Thyroid gland (tissue), 4 donors: ENCODE data around the gene PRKCA. TPM values are rescaled to one million over a fixed set of nuclear protein-coding genes. Genes with fewer than 3 reads are reported as not detected.

ENCODE experiments used
- DNase-seq, 2 donors: peaks; one replicate each; pipeline ENCODE4 v3.0.0-alpha.2; 2019
- H3K27ac ChIP-seq, 3 donors: fragments of 200-600 bp; sonication (generic); 1 replicate in 2 of 3; 2 replicates in 1 of 3; pipeline ENCODE4 v1.5.1; 2016 to 2019; ENCODE audit warnings: mild to moderate bottlenecking in 1 of 3, moderate library complexity in 1 of 3
- H3K27me3 ChIP-seq: fragments of 200-600 bp; sonication (generic); one replicate; pipeline ENCODE4 v1.5.1; 2019
- H3K36me3 ChIP-seq, 2 donors: fragments of 200-600 bp; sonication (generic); one replicate each; pipeline ENCODE4 v1.5.1; 2016 to 2019
- H3K4me1 ChIP-seq, 2 donors: fragments of 200-600 bp; sonication (generic); one replicate each; pipeline ENCODE4 v1.5.1; 2017 to 2019
- H3K4me3 ChIP-seq, 3 donors: fragments of 200-600 bp; sonication (generic); replicated peaks in 1 of 3; 1 replicate in 2 of 3; 2 replicates in 1 of 3; pipeline ENCODE4 v1.5.1; 2016; ENCODE audit warnings: mild to moderate bottlenecking in 1 of 3
- H3K9me3 ChIP-seq: fragments of 200-600 bp; sonication (generic); one replicate; pipeline ENCODE4 v1.5.1; 2017
- POLR2A ChIP-seq, 2 donors: fragments of 450-650 bp; IDR thresholded peaks; one replicate each; pipeline ENCODE4 v1.6.1; 2017; ENCODE audit warnings: antibody characterized with exemption in 2 of 2, mild to moderate bottlenecking in 2 of 2, moderate library complexity in 1 of 2
- WGBS, 2 donors: methylation state at CpG; one replicate each; pipeline ENCODE4 v1.1.5; 2017; 5-methylcytosine and 5-hydroxymethylcytosine counted together
- intact Hi-C: fragments of 100-400 bp; cut with DNase I; formaldehyde crosslinking; loops from one replicate; pipeline ENCODE4 v1.15.1; 2023
- total RNA-seq, 4 donors: library from RNA; depleted of rRNA; stranded (reverse); fragments of >200 nt; gene quantifications; one replicate each; pipeline ENCODE4 v1.2.3, GENCODE V29; 2016
- TF ChIP-seq, protein P1 (sequence below), 6 experiments: fragments of 200-600 bp in 3 of 6; fragments of 450-650 bp in 3 of 6; sonication (generic) in 3 of 6; IDR thresholded peaks; one replicate each; pipeline ENCODE4 v1.5.1; 2016 to 2019; ENCODE audit warnings: antibody characterized with exemption in 6 of 6, mild to moderate bottlenecking in 2 of 6, inconsistent platforms in 1 of 6, moderate library complexity in 1 of 6

The PRKCA gene
- total RNA-seq, 4 donors from 2014 or later = 6.7 to 24.2 (median 15.3) TPM

DNA sequence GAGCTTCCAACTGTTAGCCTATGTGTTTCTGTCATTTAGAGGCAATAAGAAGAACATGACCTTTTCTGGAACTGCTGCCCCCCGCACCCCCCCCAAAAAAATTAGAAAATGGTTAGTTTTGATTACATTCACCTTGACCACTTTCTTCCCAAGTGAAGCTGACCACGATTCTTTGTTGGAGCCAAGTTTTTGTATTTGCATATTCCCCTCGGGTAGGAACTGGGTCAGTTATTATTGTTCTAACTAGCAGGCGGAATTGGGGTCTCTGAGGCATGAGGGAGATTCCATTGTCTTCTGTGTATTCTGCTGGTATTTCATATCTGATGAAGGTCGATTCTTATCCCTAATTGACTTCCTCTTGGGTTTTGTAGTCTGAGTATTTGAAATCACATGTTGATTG is 231.6 kb downstream of the PRKCA start:
- TF ChIP-seq POLR2A (IDR thresholded peaks at IDR 0.05) = no peak
- TF ChIP-seq, protein P1, sequence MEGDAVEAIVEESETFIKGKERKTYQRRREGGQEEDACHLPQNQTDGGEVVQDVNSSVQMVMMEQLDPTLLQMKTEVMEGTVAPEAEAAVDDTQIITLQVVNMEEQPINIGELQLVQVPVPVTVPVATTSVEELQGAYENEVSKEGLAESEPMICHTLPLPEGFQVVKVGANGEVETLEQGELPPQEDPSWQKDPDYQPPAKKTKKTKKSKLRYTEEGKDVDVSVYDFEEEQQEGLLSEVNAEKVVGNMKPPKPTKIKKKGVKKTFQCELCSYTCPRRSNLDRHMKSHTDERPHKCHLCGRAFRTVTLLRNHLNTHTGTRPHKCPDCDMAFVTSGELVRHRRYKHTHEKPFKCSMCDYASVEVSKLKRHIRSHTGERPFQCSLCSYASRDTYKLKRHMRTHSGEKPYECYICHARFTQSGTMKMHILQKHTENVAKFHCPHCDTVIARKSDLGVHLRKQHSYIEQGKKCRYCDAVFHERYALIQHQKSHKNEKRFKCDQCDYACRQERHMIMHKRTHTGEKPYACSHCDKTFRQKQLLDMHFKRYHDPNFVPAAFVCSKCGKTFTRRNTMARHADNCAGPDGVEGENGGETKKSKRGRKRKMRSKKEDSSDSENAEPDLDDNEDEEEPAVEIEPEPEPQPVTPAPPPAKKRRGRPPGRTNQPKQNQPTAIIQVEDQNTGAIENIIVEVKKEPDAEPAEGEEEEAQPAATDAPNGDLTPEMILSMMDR (IDR thresholded peaks at IDR 0.05) = no peak
- H3K4me3 ChIP-seq = no peak overlapping the region
- H3K4me1 ChIP-seq = peaks cover 0 to 5% of the 10 kb centered on the region in 2 donors

DNA sequence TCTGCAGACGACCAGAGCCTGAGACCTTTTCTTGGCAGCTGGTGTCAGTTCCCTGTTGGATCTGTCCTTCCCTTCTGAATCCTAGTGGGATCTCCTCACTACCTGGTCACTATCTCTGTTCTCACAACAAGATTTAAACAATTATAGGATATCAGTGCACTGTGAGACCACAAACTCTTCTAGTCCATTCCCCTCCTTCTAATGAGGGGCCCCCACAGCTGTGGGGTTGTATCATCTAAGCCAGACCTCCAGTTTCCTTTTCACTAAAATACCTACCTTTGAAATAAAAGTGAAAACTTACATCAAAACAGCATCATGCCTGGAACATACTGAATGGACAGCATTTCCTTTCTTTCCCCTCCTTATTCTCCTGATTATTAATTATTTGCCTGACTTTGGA is 233.2 kb downstream of the PRKCA start:
- Histone ChIP-seq H3K27me3 (no peaks in the 10 kb centered on the region), H3K36me3 (no peaks in the 10 kb centered on the region), H3K27ac (no peak overlapping the region), H3K4me3 (no peak overlapping the region), H3K4me1 (peaks cover 0 to 5% of the 10 kb centered on the region in 2 donors), H3K9me3 (no peaks in the 10 kb centered on the region)
- intact Hi-C loops = no loop called here
- 60 to 63% methylated on average over 1 of the region's 1 CpG for WGBS, 2 donors
- TF ChIP-seq, protein P1 (IDR thresholded peaks at IDR 0.05) = no peak
- no peak for TF ChIP-seq POLR2A (IDR thresholded peaks at IDR 0.05)
- no peak for DNase-seq

More for the DNA sequence above, 231.6 kb downstream of the PRKCA start:
- WGBS, 2 donors = 48 to 65% methylated on average over 5 of the region's 5 CpGs
- no peaks in the 10 kb centered on the region for H3K36me3 ChIP-seq
- no peak for DNase-seq
- H3K27me3 ChIP-seq = no peaks in the 10 kb centered on the region
- H3K9me3 ChIP-seq = no peaks in the 10 kb centered on the region
- H3K27ac ChIP-seq = no peak overlapping the region
- intact Hi-C loops = no loop called here

DNA sequence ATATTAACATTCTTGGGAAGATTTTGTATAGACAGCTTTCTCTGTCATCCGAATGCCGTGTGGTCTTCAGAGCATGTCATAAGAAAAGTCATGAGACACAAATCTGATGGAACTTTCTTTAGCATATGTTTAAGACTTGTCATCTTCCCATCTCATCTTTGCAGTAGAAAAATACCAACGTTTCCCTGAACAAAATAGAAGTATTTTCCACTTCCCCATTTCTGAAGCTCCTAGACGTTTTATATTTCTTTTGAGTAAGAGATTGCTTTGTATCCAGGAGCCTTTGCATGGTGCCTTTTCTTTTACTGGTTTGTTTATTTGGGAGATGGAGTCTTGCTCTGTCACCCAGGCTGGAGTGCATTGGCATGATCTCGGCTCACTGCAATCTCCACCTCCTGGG is 235.1 kb downstream of the PRKCA start:
- no peak for DNase-seq
- Histone ChIP-seq H3K27me3 (no peaks in the 10 kb centered on the region), H3K9me3 (no peaks in the 10 kb centered on the region), H3K36me3 (no peaks in the 10 kb centered on the region), H3K27ac (no peak overlapping the region), H3K4me3 (no peak overlapping the region), H3K4me1 (peaks cover 0 to 5% of the 10 kb centered on the region in 2 donors)
- intact Hi-C loops = no loop called here
- 64 to 75% methylated on average over 5 of the region's 5 CpGs for WGBS, 2 donors
- TF ChIP-seq, protein P1 (IDR thresholded peaks at IDR 0.05) = no peak
- TF ChIP-seq POLR2A (IDR thresholded peaks at IDR 0.05) = no peak

DNA sequence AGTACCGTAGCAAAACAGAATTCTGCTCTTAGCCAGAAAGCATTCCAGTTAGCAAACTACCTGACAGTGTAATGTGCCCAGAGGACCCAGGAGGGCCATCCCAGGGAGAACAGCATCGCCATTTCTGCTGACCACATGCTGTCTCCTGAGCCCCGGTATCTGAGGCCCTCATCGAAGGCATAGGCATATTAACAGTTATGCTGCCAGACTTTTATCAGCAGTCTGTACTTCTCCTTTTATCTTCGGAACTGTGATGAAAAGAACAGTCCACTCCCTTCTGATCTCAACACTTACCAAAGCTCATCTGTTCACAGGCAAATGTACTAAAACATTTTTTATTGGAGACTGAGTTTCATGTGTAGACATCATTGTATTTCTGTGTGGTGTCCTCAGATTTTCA is 236.4 kb downstream of the PRKCA start:
- intact Hi-C loops = no loop called here
- no peak overlapping the region for H3K4me3 ChIP-seq
- H3K27ac ChIP-seq = no peak overlapping the region
- H3K27me3 ChIP-seq = no peaks in the 10 kb centered on the region
- no peaks in the 10 kb centered on the region for H3K9me3 ChIP-seq
- H3K4me1 ChIP-seq = peaks cover 0 to under 1% of the 10 kb centered on the region in 2 donors
- DNase-seq = no peak
- no peaks in the 10 kb centered on the region for H3K36me3 ChIP-seq
- 89 to 92% methylated on average over 5 of the region's 5 CpGs for WGBS, 2 donors
- TF ChIP-seq, protein P1 (IDR thresholded peaks at IDR 0.05) = no peak
- TF ChIP-seq POLR2A (IDR thresholded peaks at IDR 0.05) = no peak

DNA sequence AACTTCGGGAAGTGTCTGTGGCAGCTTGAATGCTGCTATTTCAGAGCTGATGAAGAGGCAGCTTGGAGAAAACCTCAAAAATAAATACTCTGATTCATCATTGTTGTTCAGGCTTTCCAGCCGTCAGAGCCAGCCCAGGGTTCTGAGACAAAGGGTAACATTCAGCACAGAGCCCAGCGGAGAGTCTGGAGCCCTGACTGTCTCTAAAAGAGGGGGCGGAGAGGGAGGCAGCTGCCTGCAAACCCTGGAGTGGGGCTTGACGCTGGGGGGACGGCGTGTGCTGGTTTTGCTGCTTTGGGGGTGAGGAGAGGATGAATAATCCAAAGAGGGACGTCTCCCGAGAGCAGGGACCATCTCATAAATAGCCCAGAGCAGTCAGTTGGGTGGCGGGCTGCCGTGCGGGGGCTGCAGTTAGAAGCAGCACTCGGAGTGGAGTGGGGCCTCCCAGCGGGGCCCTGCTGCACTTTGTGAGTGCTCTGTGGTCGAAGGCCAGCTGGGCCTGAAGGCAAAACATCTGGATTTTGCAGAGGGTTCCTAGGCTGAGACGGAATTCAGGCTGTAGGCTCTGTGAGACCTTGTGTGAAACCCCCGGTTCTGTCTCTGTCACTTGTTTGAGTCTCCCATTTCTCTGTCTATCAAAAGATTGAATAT is 237.8 kb downstream of the PRKCA start:
- TF ChIP-seq POLR2A (IDR thresholded peaks at IDR 0.05) = no peak
- TF ChIP-seq, protein P1 (IDR thresholded peaks at IDR 0.05) = no peak
- intact Hi-C loops = no loop called here
- H3K4me1 ChIP-seq = no peaks in the 10 kb centered on the region

More for the DNA sequence above, 237.8 kb downstream of the PRKCA start:
- no peaks in the 10 kb centered on the region for H3K27me3 ChIP-seq
- H3K9me3 ChIP-seq = no peaks in the 10 kb centered on the region
- no peak for DNase-seq
- WGBS, 2 donors = 65 to 71% methylated on average over 17 of the region's 17 CpGs
- no peak overlapping the region for H3K27ac ChIP-seq
- no peak overlapping the region for H3K4me3 ChIP-seq
- no peaks in the 10 kb centered on the region for H3K36me3 ChIP-seq
